B cell (primary cell): ENCODE measurements around the gene NPAS3.

Experiments used
- EZH2 ChIP-seq: IDR thresholded peaks from 2 replicates; pipeline ENCODE4 v1.6.1; 2012; ENCODE audit warnings: borderline replicate concordance, low read depth, mild to moderate bottlenecking, moderate library complexity, low read length; ENCODE audit not compliant: insufficient read depth, poor library complexity, severe bottlenecking
- TF ChIP-seq, protein P1 (sequence below): fragments of 200-600 bp; IDR thresholded peaks from one replicate; pipeline ENCODE4 v1.8.0; 2022; ENCODE audit warnings: antibody characterized with exemption, mild to moderate bottlenecking

DNA sequence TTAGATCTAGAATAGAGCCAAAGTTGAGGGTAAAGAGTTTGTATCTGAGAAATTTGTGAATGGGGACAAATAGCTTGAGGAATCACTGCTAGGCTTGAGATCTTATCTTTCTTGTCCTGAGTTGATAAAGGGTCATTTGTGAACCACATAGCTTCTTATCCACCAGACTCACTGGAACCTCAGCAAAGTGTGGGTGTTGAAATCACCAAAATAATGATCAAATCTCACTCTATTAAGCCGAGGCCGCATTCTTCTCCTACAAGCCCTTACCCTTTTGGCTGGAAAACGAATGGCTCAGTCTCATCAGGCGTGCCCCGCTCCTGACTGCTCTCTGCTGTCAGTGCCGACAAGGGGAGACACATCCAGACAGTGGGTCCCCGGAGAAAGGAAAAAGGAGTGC lies 771.6 kb downstream of the NPAS3 start:
- TF ChIP-seq, protein P1, sequence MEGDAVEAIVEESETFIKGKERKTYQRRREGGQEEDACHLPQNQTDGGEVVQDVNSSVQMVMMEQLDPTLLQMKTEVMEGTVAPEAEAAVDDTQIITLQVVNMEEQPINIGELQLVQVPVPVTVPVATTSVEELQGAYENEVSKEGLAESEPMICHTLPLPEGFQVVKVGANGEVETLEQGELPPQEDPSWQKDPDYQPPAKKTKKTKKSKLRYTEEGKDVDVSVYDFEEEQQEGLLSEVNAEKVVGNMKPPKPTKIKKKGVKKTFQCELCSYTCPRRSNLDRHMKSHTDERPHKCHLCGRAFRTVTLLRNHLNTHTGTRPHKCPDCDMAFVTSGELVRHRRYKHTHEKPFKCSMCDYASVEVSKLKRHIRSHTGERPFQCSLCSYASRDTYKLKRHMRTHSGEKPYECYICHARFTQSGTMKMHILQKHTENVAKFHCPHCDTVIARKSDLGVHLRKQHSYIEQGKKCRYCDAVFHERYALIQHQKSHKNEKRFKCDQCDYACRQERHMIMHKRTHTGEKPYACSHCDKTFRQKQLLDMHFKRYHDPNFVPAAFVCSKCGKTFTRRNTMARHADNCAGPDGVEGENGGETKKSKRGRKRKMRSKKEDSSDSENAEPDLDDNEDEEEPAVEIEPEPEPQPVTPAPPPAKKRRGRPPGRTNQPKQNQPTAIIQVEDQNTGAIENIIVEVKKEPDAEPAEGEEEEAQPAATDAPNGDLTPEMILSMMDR, result no peak
- no peak for TF ChIP-seq EZH2
